ENCODE results near the gene LCN15. TPM values are rescaled to one million over a fixed set of nuclear protein-coding genes. Genes with fewer than 3 reads are reported as not detected.
"Not testable (repeated sequence)": the region's sequence is repeated elsewhere in the genome, so short reads cannot be mapped to it uniquely, and the experiment has no call there.

Gene LCN15
- total RNA-seq, 2 experiments from 2014 or later = not detected

DNA sequence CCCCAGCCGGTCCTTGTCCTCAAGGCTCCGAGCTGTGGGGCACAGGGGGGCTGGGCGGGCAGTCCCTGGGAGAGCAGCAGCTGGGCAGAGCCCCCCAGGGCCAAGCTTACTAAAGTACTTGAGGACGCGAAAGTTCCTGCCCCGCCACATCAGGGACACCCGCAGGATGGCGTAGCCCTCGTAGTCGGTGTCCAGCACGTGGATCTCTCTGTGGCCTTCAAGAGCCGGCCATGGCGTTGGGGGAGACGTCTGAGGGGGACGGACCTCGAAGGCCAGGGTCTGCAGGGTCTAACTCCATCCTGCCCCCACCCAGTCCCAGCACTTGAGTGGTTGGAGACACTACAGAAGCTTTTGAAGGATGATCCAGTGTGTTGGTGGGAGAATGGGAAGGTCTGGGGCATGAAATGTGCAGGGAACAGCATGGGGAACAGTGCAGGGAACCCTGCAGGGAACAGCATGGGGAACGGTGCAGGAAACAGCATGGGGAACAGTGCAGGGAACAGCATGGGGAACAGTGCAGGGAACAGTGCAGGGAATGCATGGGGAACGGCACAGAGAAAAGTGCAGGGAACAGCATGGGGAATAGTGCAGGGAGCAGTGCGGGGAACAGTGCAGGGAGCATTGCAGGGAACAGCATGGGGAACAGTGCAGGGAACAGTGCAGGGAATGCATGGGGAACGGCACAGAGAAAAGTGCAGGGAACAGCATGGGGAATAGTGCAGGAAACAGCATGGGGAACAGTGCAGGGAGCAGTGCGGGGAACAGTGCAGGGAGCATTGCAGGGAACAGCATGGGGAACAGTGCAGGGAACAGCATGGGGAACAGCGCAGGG, 8.8 kb downstream of the LCN15 start:
- H3K27me3 Mint-ChIP-seq = peaks cover 15% of the 10 kb centered on the region
- H3K4me3 Mint-ChIP-seq, DNase-seq, H3K4me1 Mint-ChIP-seq, H3K27ac Mint-ChIP-seq, CTCF ChIA-PET: not testable (repeated sequence)
- H3K36me3 Mint-ChIP-seq (ENCODE audit: low read depth) = peaks cover 15% of the 10 kb centered on the region
- H3K9me3 Mint-ChIP-seq = peaks cover 27% of the 10 kb centered on the region
- POLR2A ChIA-PET = interaction anchor here (0.7 kb wide), 1 partner anchor 27 kb away, joined by 3 read pairs; no protein-coding TSS in a partner anchor

- DNase-seq = no peak
- ChIA-PET CTCF (no interaction called here), POLR2A (interaction anchor here (0.7 kb wide), 1 partner anchor 27 kb away, joined by 3 read pairs; no protein-coding TSS in a partner anchor)
- no peak overlapping the region for H3K27ac Mint-ChIP-seq
- peaks cover 15% of the 10 kb centered on the region for H3K36me3 Mint-ChIP-seq (ENCODE audit: low read depth)
- H3K4me1 Mint-ChIP-seq = peaks cover 8% of the 10 kb centered on the region
- peaks cover 27% of the 10 kb centered on the region for H3K9me3 Mint-ChIP-seq
- no peak overlapping the region for H3K4me3 Mint-ChIP-seq
- H3K27me3 Mint-ChIP-seq = peaks cover 15% of the 10 kb centered on the region
These were observed 9.6 kb downstream of the LCN15 start for GRCh38 chr9:136754626-136755301.

DNA sequence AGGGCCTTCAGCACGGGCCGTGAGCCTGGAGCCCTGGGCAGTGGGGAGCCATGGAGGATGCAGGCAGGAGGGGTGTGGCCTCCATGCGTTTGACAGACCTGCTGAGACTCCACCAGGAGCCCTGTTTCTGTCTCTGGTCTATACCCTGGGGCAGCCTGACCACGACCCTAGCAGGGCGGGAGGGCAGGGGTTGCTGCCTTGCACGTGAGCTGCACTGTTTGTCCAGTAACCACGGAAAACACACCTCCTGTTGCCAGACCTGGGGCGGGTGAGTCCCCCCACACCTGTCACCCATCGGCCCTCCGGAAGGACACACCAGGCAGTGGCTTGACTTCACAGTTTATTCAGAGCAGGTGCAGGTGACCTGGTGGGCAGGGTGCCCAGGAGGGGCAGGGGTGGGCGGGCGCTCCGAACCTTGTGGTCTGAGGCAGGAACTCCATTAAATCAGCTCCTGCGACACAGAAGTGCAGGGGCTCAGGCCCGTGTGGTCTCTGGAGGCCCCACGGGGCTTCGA, 10.2 kb downstream of the LCN15 start:
- ChIA-PET CTCF (interaction anchor here (0.5 kb wide), 1 partner anchor 17 kb away, joined by 3 read pairs; no protein-coding TSS in a partner anchor), POLR2A (no interaction called here)
- H3K27ac Mint-ChIP-seq = no peak overlapping the region
- no peak for DNase-seq
- H3K9me3 Mint-ChIP-seq = peaks cover 27% of the 10 kb centered on the region
- H3K36me3 Mint-ChIP-seq (ENCODE audit: low read depth) = peaks cover 15% of the 10 kb centered on the region
- H3K4me1 Mint-ChIP-seq = peaks cover 12% of the 10 kb centered on the region
- H3K4me3 Mint-ChIP-seq = no peak overlapping the region
- H3K27me3 Mint-ChIP-seq = peaks cover 15% of the 10 kb centered on the region

- POLR2A ChIA-PET = no interaction called here
- Mint-ChIP-seq H3K36me3 (ENCODE audit: low read depth) (peaks cover 15% of the 10 kb centered on the region), H3K9me3 (peaks cover 27% of the 10 kb centered on the region), H3K4me3 (no peak overlapping the region), H3K27ac (no peak overlapping the region), H3K27me3 (peaks cover 15% of the 10 kb centered on the region), H3K4me1 (peaks cover 12% of the 10 kb centered on the region)
- no peak for DNase-seq
- CTCF ChIA-PET = interaction anchor here (0.5 kb wide), 1 partner anchor 17 kb away, joined by 3 read pairs; no protein-coding TSS in a partner anchor
These were observed 10.8 kb downstream of the LCN15 start for GRCh38 chr9:136753371-136754058.

- DNase-seq = no peak
- peaks cover 15% of the 10 kb centered on the region for H3K27me3 Mint-ChIP-seq
- peaks cover 15% of the 10 kb centered on the region for H3K36me3 Mint-ChIP-seq (ENCODE audit: low read depth)
- H3K27ac Mint-ChIP-seq = no peak overlapping the region
- POLR2A ChIA-PET = interaction anchor here (0.9 to 2.6 kb wide), 3 partner anchors 11 to 24 kb away, joined by 3 to 12 read pairs (median 4); no protein-coding TSS in a partner anchor
- CTCF ChIA-PET = interaction anchor here (2.2 kb wide), 1 partner anchor 9 kb away, joined by 7 read pairs; no protein-coding TSS in a partner anchor
- H3K4me1 Mint-ChIP-seq = peaks cover 12% of the 10 kb centered on the region
- peaks cover 27% of the 10 kb centered on the region for H3K9me3 Mint-ChIP-seq
- H3K4me3 Mint-ChIP-seq = no peak overlapping the region
These were observed 12.5 kb downstream of the LCN15 start for GRCh38 chr9:136751814-136752213.

- H3K9me3 Mint-ChIP-seq = peaks cover 26% of the 10 kb centered on the region
- H3K27me3 Mint-ChIP-seq = peaks cover 16% of the 10 kb centered on the region
- H3K36me3 Mint-ChIP-seq (ENCODE audit: low read depth) = peaks cover 15% of the 10 kb centered on the region
- ChIA-PET POLR2A (interaction anchor here (0.9 to 2.6 kb wide), 3 partner anchors 11 to 24 kb away, joined by 3 to 12 read pairs (median 4); no protein-coding TSS in a partner anchor), CTCF (interaction anchor here (1.2 to 2.2 kb wide), 3 partner anchors 9 to 295 kb away, joined by 3 to 7 read pairs (median 6); no protein-coding TSS in a partner anchor)
- H3K4me1 Mint-ChIP-seq = peaks cover 12% of the 10 kb centered on the region
- H3K27ac Mint-ChIP-seq = no peak overlapping the region
- no peak for DNase-seq
- no peak overlapping the region for H3K4me3 Mint-ChIP-seq
These were observed 13.1 kb downstream of the LCN15 start for GRCh38 chr9:136751244-136751643.

- Mint-ChIP-seq H3K27ac (no peak overlapping the region), H3K4me1 (peaks cover 12% of the 10 kb centered on the region), H3K36me3 (ENCODE audit: low read depth) (peaks cover 13% of the 10 kb centered on the region), H3K27me3 (peaks cover 15% of the 10 kb centered on the region), H3K9me3 (peaks cover 19% of the 10 kb centered on the region), H3K4me3 (no peak overlapping the region)
- no peak for DNase-seq
- CTCF ChIA-PET = interaction anchor here (0.8 to 2.2 kb wide), 7 partner anchors 9 to 296 kb away, joined by 3 to 7 read pairs (median 4); no protein-coding TSS in a partner anchor
- POLR2A ChIA-PET = interaction anchor here (1.0 to 2.6 kb wide), 2 partner anchors 9 to 23 kb away, joined by 5 to 12 read pairs; no protein-coding TSS in a partner anchor
These were observed 13.8 kb downstream of the LCN15 start for GRCh38 chr9:136750526-136750925.

GRCh38 chr9:136748666-136749611, 15.4 kb downstream of the LCN15 start:
- peaks cover 11% of the 10 kb centered on the region for H3K36me3 Mint-ChIP-seq (ENCODE audit: low read depth)
- no peak for DNase-seq
- H3K27me3 Mint-ChIP-seq = peaks cover 15% of the 10 kb centered on the region
- ChIA-PET CTCF (interaction anchor here (0.9 kb wide), 2 partner anchors 9 to 17 kb away, joined by 3 read pairs; partner anchors contain the start of gene LCN8), POLR2A (interaction anchor here (0.7 to 2.6 kb wide), 2 partner anchors 9 to 22 kb away, joined by 3 to 12 read pairs; partner anchors contain the start of gene LCN8)
- peaks cover 16% of the 10 kb centered on the region for H3K9me3 Mint-ChIP-seq
- H3K4me3 Mint-ChIP-seq = no peak overlapping the region
- H3K4me1 Mint-ChIP-seq = peaks cover 12% of the 10 kb centered on the region
- no peak overlapping the region for H3K27ac Mint-ChIP-seq

DNA sequence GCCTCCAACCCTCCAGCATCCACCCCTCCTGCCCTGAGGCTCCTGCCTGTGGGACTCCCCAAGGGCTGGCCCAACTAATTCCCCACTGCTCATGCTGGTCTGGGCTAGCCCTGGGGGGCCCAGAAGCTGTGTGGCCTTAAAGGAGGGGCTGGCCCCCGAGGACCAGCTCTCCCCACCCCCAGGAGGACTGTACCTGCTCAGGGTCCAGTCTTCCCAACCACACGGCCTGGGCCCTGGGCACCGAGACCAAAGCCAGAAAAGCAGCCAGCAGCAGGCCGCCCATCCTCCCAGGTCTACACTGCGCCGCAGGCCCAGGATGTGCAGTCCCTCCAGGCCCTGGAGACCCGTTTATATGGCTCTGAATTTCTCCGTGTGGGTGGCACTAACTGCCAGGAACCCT, 16.1 kb downstream of the LCN15 start, which contains the start of gene LCN6:
LCN6 (minus strand) TSS at position 325 of the 400 bp plus-strand sequence; CDS start at position 283, 42 bp downstream.
- CTCF ChIA-PET = no interaction called here
- POLR2A ChIA-PET = interaction anchor here (0.7 kb wide), 1 partner anchor 10 kb away, joined by 3 read pairs; the partner anchor contains the start of gene LCN8
- no peak within 1 kb of the TSS for H3K27ac Mint-ChIP-seq

DNA sequence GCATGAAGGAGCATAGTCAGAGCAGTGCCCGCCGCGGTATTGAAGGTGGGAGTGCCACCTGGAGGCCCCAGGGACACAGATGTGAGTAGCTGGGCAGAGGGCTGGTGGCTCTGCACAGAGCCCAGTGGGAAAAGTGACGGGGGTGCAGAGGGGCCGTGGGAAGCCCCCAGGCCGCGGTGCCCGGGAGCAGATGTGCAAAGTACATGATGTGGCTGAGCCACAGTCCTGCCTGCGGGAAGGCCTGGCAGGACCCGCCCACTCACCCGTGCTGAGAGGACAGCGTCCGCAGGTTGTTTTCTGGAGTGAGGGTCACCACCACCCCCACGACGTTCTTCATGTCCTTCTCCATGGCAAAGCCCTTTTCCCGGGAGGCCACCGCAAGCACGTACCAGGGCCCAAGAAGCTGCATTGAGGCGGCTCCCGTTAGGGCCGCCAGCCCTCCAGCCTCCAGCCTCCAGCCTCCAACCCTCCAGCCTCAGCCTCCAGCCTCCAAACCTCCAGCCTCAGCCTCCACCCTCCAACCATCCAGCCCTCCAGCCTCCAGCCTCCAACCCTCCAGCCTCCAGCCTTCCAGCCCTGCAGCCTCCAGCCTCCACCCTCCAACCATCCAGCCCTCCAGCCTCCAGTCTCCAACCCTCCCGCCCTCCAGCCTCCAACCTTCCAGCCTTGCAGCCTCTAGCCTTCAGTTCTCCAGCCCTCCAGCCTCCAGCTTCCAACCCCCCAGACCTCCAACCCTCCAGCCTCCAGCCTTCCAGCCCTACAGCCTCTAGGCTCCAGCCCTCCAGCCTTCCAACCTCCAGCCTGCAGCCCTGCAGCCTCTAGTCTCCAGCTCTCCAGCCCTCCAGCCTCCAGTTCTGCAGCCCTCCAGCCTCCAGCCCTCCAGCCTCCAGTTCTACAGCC, 16.9 kb downstream of the LCN15 start:
- H3K36me3 Mint-ChIP-seq (ENCODE audit: low read depth) = peaks cover 8% of the 10 kb centered on the region
- H3K27ac Mint-ChIP-seq = no peak overlapping the region
- ChIA-PET POLR2A (no interaction called here), CTCF (no interaction called here)
- DNase-seq = no peak
- no peak overlapping the region for H3K4me3 Mint-ChIP-seq
- H3K4me1 Mint-ChIP-seq = peaks cover 12% of the 10 kb centered on the region
- H3K9me3 Mint-ChIP-seq = peaks cover 11% of the 10 kb centered on the region
- H3K27me3 Mint-ChIP-seq = peaks cover 17% of the 10 kb centered on the region

More for the DNA sequence above, 16.1 kb downstream of the LCN15 start, which contains the start of gene LCN6:
- no peak for DNase-seq
- Mint-ChIP-seq H3K4me3 (no peak within 1 kb of the TSS), H3K36me3 (ENCODE audit: low read depth) (peaks cover 11% of the 10 kb centered on the region), H3K4me1 (peaks cover 12% of the 10 kb centered on the region), H3K9me3 (peaks cover 16% of the 10 kb centered on the region), H3K27me3 (peaks cover 17% of the 10 kb centered on the region)

GRCh38 chr9:136746621-136747020, 17.7 kb downstream of the LCN15 start:
- no peak overlapping the region for H3K4me3 Mint-ChIP-seq
- CTCF ChIA-PET = no interaction called here

More at GRCh38 chr9:136746621-136747020, 17.7 kb downstream of the LCN15 start:
- Mint-ChIP-seq H3K9me3 (peaks cover 3% of the 10 kb centered on the region), H3K27ac (no peak overlapping the region), H3K36me3 (ENCODE audit: low read depth) (peaks cover 2% of the 10 kb centered on the region), H3K27me3 (peaks cover 11% of the 10 kb centered on the region), H3K4me1 (peaks cover 14% of the 10 kb centered on the region)
- no peak for DNase-seq
- POLR2A ChIA-PET = no interaction called here
